HS-5 (cell line): ENCODE results near the gene HOXD11.

Source experiments
- DNase-seq: peaks from one replicate; pipeline ENCODE4 v3.0.0-alpha.2; 2012; ENCODE audit warnings: low read depth

The HOXD11 gene

DNA sequence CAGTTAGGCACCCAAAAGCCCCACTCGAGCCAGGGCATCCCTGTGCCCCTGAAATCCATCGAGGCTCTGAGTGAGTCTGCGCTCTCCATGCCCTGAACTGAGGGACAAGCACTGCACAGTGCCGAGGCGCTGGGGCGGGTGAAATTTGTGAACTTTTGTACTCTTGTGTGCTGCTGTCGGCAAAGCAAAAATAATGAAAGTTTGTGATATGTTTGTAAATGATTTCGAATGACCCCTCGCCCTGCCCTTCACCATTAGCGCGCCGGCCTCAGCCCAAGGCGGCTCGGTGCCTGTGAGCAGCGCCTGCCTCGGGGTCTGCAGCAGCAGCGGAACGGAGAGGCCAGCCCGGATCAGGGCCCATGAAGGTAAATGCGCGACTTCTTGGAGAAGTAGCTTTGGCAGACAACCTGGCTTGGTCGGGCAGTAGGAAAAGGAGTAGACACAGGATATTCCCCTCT, 42.4 kb downstream of the HOXD11 start:
- no peak for DNase-seq

DNA sequence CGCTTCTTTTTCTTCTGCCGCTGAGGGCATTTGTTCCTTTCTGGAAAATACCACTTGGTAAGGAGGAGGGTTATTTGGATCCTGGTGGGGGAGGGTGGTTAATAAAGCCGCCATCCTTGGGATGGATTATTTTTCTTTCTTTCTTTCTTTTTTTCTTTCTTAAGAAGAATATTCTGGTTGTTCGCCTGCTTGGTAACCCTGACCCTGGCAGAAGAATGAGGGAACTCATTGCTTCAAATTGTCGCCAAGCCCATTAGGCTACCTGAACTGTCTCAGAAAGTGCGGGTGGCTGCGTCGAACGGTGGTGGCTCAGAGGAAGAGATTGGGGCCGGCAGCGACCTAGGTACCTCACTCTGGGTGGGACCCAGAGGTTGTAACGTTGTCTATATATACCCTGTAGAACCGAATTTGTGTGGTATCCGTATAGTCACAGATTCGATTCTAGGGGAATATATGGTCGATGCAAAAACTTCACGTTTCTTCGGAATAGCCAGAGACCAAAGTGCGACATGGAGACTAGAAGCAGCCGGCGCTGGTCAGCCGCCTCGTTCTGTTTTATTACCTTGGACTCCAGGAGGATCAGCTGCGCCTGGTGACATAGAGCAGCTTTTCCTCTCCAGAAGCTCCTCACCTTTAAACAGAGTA, 43.0 kb downstream of the HOXD11 start:
- DNase-seq: no peak

DNA sequence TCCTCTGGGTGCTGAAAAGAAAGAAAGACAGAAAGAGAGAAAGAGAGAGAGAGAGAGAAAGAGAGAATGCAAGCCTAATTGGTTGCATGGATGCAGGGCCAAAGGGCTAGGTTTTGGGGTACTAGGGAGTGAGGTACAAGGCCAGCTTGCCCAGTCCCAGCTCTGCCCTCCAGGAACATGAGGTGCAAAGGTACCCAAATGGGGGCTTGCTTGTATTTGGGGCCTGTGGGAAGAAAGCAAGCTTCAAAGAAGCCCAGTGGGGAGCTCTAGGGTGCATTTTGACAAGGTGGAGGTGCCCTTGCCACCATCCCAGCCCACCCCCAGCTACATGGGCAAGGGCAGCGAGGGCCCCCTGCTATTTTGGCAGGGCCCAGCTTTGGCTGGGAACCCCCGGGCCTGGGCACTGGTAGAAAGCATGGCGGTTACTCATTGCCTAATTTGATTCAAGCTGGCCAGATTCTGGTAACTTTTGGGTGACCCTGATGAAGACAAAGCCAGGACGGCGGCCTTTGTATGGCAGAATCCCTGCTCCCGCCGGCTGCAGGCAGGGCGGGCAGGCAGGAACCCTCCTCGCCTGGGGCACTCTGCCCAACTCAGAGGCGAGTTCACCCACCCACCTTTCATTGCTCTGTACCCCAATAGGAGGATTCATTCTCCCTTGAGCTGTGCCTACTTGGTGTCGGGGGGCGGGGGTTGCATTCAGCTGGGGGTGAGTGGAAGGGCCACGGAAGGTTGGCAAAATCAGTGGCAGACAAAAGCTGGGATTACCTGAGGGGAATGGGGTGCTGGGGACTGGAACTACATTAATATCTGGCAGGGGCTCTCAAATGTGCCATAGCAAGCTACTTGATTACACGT, 43.7 kb downstream of the HOXD11 start:
- no peak for DNase-seq

DNA sequence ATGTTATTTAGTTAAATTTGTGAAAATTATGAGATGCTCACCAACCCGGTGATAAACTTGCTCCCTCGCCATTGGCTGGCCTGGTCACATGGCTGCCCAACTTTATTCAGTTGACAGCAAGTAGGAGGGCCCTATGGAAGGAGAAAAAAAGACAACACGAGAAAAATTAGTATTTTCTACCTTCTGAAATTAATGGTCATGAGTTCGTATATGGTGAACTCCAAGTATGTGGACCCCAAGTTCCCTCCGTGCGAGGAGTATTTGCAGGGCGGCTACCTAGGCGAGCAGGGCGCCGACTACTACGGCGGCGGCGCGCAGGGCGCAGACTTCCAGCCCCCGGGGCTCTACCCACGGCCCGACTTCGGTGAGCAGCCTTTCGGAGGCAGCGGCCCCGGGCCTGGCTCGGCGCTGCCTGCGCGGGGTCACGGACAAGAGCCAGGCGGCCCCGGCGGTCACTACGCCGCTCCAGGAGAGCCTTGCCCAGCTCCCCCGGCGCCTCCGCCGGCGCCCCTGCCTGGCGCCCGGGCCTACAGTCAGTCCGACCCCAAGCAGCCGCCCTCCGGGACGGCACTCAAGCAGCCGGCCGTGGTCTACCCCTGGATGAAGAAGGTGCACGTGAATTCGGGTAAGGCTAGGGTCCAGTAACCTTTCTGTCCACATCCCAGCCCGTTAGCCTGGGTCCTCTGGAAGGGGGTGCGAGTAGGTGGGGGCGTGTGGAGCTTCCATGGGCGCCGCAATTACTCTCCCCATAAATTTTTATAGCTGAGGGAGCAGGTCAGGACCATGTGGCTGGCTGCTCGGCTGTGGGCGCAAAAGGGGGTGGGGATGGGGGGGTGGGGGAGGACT, 44.6 kb downstream of the HOXD11 start, which contains the start of gene HOXD4:
Gene HOXD4, plus strand, starts transcription at position 109 of the 846 bp plus-strand sequence. Its CDS starts 84 bp downstream, at position 193.
- no peak for DNase-seq

DNA sequence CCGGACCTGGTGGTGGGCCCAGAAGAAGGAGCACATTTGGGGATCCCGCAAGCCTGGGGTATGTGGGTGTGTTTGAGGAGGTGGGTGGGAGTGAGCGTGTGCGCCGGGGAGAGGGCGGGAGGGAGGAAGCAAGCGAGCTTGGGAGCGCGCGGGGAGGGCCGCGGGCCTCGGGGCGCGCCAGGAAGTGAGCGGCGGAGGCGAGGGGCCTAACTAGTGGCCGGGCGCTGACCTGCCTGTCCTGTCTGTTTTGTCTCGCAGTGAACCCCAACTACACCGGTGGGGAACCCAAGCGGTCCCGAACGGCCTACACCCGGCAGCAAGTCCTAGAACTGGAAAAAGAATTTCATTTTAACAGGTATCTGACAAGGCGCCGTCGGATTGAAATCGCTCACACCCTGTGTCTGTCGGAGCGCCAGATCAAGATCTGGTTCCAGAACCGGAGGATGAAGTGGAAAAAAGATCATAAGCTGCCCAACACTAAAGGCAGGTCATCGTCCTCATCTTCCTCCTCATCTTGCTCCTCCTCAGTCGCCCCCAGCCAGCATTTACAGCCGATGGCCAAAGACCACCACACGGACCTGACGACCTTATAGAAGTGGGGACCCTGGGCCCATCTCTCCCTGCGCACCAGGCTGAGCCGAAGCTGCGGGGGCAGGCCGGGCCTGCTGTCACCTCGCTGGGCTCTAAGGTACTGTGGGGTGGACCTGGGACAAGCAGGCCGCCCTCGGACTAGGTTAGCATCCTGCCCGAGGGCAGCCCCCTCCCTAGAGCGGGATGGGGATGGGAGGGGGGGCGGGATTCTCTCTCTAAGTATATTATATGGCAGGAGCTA, 45.5 kb downstream of the HOXD11 start:
- no peak for DNase-seq

DNA sequence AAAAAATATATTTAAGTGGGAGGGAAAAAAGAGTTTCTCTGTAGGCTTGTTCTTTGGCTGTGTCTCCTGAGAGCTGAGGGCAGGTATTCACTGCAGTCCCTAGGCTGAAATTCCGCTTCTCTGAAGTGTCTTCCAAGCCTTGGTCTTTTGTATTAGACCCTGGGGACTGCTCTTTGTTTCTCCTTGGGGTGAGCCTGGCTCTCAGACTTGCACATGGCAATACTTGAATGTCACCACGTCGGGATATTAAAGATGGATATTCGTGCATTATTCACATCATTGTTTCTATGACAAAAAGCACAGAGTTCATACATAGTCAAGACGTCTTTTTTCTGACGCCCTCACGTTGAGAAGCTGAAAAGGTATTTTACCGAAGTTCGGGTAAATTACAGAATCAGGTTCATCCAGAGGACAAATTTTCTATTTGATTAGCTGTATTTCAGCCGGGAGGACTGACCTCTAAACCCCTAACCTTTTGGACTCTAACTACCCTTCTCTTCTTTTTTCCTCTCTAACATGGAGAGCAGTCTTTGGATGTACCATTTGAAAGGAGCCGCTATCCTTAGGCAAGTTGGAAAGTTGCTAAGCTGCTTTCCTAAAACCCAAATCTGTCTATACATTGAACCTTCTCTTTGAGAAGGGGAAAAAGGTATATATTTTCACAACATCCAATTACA, 47.6 kb downstream of the HOXD11 start:
- DNase-seq: no peak

DNA sequence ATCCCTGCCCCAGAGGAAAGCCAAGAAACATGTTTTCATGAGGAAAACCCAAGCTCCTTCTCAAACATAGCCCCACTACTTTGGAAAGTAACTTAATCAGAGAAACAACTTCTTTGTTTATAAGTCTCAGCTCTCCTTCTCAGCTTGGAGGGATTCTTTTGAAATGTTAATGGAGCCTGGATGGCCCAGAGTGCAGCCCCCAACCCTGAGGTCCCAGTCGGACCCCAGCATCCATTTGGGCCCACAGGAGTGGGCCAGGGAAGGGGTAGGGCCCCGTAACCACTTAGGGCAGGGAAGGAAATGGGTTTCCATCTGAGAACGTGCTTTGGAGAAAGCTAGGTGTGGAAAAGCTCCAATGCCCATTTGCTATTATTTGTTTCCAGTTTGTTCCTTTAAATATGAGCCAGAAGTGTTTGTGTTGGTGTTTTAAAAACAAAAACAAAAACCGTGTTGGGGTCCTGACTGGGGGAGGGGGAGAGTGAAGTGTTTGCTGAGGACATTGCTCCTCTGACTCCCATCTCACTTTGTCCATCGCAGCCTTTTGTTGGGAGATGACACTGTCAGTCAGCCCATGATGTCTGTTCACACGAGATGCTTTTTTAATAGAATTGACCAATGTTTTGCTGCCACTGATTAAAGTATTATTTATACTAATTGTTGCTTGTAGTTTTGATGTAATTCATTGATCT, 48.4 kb downstream of the HOXD11 start:
- no peak for DNase-seq

DNA sequence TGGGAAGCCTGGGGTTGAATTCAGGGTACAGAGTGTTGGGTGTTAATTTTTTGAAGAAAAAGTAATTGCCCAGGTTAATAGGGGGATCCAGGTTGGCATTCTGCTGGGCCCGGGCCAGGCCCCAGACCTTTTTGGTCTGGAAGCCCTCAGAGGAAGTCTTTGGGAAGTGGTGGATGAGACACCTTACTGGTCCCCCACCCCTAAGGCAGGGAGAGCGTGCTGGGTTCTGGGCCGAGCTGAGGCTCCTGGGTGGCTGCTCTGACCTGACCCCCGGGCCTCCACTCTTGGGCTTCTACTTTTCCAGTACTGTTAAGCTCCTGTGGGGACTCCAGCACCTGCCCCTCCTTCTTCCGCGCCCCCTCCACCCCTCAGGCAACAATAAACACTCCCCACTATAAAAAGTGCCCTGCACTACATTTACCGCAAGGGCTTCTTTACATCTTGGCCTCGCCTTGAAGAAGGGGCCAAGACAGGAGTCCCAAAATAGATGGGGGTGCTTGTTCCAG, 49.3 kb downstream of the HOXD11 start:
- DNase-seq: no peak

DNA sequence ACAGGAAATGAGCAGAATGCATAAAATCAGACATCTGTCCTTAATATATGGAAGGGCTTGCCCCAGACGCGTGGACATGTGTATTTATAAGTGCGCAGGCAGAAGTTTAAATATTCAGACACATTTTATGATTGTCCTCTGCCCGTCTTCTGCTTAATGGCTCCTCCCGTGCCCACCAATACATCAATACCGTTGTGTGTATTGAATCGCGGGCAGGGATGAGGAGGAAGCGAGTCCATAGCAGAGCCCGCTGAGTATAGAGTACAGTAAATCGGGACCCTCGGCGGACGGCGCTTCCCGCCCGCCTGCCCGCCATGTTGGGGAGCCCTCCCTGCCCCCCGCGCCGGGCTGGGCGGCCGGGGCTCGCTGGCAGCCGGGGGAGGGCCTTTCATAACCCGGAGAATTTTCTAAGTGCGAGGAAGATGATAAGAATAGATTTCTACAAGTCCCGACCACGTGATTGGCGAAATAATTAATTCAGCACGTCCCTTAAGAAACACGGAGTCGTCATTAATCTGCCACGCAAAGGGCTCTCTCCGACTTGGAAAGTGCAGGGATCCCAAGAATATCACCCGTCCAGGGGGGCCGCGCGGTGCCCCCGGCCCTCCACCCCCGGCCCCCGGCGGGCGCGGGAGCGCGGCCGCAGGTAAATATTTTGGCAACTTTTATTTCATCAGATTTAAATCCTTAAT, 49.9 kb downstream of the HOXD11 start, which contains the start of gene HOXD3:
Gene HOXD3, plus strand, starts transcription at position 501 of the 692 bp plus-strand sequence. CDS start 11,808 bp downstream, outside the sequence.
- DNase-seq: no peak

DNA sequence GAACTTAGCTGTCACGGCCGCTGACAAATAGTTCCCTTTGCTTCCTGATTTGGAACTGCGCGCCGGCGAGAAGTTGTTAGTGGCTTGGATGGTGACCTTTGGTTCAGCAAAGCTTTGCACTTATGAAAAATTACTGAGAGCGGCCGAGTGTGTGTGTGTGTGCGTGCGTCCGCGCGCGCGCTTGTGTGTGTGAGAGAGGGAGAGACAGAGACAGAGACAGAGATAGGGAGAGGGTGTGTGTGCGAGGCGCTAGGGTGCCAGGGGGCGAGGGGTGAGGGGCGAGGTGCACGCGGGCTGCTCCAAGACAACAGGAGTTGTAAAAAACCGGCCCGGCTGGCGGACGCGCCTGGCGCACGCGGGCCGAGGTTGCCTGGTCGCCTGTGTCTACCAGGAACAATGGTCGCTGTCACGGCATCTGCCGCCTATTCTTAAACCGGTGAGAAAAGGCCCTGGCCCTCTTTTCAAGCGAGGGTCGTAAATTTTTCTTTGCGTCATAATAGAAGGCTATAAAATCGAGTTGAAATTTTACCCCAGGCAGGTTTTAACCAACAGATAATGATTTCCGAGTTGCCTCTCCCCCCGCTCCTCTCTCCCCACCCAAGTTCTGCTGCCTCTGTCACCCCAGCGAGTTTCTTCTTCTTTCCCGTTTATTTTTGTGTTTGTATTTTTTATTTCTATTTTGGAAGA, 50.6 kb downstream of the HOXD11 start:
- no peak for DNase-seq

DNA sequence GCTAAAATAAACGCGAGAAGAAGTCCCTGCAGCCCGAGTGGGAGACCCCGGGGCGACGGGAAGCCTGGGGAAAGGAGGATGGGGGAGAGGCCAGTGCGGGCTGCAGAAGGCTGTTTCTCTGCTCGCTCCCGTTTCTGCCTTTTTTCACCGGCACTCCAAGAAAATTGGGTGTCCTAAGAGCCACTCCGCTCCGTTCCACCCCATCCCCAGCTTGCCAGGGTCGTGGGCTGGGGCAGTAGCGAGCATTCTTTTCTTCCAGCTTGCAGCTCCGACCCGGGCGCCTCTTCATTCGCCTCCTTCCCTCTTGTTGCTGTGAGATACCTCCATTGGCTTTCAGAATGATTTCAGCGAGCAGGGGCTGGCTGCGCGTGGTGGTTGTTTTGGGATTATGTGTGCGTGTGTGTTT, 51.1 kb downstream of the HOXD11 start:
- DNase-seq: no peak

DNA sequence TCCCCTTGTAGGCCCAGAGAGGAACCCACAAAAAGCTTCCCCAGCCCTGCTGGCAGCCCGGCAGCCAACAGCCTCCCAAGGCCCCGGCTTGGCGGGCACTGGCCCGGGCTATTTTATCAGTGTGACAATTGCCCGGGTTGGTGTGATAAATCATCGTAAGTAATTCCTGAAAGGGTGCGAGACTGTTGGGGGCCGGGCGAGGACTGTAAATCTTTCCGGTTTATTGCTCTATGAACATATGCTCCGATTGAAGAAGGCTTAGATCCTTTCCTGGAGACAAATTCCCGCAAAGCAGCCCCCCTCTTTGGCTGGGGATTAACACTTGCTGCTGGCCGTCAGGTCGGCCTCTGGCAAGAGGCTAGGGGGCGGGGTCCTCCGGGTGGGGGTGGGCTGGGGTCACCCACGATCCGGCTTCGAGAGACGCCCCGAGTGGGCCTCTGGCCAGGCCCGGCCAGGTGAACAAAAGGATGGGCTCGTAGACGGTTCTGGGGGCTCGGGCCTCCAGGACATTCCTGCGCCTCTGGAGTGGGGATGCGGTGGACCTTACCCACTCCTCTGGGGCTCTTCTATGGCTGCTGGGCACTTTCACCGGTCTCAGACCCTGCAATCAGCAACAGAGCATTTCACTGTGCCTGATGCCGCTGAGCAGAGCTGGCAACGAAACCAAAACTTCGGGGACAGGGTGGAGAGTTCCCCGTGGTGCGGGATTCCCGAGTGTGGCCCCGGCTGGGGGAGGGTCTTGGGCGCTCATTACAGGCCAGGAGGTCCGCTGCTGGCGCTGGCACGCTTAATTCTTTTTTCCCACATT, 52.0 kb downstream of the HOXD11 start:
- no peak for DNase-seq
